Activated naive CD4-positive, alpha-beta T cell treated with anti-CD3 and anti-CD28 coated beads, Interleukin-2, amount 50 U/mL, for 24 hours (primary cell): Measurements from ENCODE around the gene CTAGE1.

Source experiments
- H3K27ac Mint-ChIP-seq: one replicate; pipeline ENCODE4 v1.8.0; 2021; ENCODE audit warnings: mild to moderate bottlenecking, mixed read lengths
- H3K27me3 Mint-ChIP-seq: one replicate; pipeline ENCODE4 v1.8.0; 2021; ENCODE audit warnings: mixed read lengths
- H3K36me3 Mint-ChIP-seq: one replicate; pipeline ENCODE4 v1.8.0; 2021; ENCODE audit warnings: mixed read lengths
- H3K4me1 Mint-ChIP-seq: one replicate; pipeline ENCODE4 v1.8.0; 2021; ENCODE audit warnings: mixed read lengths
- H3K4me3 Mint-ChIP-seq: one replicate; pipeline ENCODE4 v1.8.0; 2021; ENCODE audit warnings: mild to moderate bottlenecking, mixed read lengths
- H3K9me3 Mint-ChIP-seq: one replicate; pipeline ENCODE4 v1.8.0; 2021; ENCODE audit warnings: mixed read lengths

The CTAGE1 gene

DNA sequence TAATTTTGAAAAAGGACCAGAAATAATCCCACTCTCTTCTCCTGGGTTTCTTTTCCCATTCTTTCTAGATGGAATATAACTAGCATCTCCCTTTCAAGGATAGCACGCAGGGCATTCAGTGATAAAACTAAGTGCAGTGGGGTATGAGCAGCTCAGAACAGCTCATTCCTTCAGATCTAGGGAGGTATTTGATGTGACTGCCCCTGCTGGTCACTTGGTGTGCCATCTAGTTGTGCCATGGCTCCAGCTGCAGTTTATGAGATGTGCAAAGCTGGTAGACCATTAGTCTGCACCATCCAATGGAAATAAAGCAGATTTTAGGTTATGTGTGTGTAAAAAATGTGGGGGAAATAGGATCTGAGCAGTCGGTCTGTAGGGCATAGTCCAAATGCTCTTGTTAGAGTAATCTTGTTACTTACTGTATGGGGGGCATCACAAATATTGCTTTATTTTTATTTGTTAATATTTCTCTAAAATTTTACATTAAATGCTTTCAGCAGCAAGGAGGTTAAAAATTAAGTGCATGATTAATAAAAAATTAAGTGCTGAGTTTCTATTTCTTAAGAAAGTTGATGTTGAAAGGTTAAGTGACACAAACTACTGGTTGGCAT is 38.9 kb downstream of the CTAGE1 start:
- Mint-ChIP-seq H3K4me1 (no peaks in the 10 kb centered on the region), H3K27ac (no peak overlapping the region), H3K9me3 (peaks cover 13% of the 10 kb centered on the region), H3K27me3 (no peaks in the 10 kb centered on the region), H3K4me3 (no peak overlapping the region), H3K36me3 (peaks cover 1% of the 10 kb centered on the region)

GRCh38 chr18:22377769-22378168 is 39.9 kb downstream of the CTAGE1 start:
- no peak overlapping the region for H3K27ac Mint-ChIP-seq
- H3K4me1 Mint-ChIP-seq, result no peaks in the 10 kb centered on the region
- H3K9me3 Mint-ChIP-seq, result peaks cover 13% of the 10 kb centered on the region
- H3K36me3 Mint-ChIP-seq, result peaks cover 1% of the 10 kb centered on the region
- H3K27me3 Mint-ChIP-seq, result no peaks in the 10 kb centered on the region
- H3K4me3 Mint-ChIP-seq, result no peak overlapping the region

DNA sequence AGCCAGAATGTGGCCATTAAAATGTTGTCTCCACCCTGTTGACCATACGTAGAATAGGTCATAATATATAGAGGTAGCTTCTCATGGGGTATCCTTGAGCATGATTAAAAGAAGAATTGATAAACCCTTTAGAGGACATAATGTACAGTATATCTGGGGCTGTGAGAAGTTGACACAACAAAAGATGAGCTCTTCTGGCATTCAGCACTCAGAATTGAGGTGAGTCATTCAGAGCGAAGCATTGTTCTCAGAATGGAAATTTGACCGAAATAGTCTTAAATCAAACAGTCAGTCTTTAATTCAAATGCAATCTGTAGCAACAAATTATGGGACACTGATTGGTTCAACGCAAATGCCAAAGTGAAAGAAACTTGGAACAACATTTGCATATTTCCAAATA is 47.3 kb downstream of the CTAGE1 start:
- H3K4me1 Mint-ChIP-seq, result no peaks in the 10 kb centered on the region
- H3K27ac Mint-ChIP-seq, result no peak overlapping the region
- no peak overlapping the region for H3K4me3 Mint-ChIP-seq
- no peaks in the 10 kb centered on the region for H3K9me3 Mint-ChIP-seq
- no peaks in the 10 kb centered on the region for H3K36me3 Mint-ChIP-seq
- H3K27me3 Mint-ChIP-seq, result peaks cover 3% of the 10 kb centered on the region

GRCh38 chr18:22368021-22368420 is 49.7 kb downstream of the CTAGE1 start:
- Mint-ChIP-seq H3K27ac (no peak overlapping the region), H3K4me3 (no peak overlapping the region), H3K4me1 (no peaks in the 10 kb centered on the region), H3K9me3 (no peaks in the 10 kb centered on the region), H3K36me3 (no peaks in the 10 kb centered on the region), H3K27me3 (peaks cover 3% of the 10 kb centered on the region)

DNA sequence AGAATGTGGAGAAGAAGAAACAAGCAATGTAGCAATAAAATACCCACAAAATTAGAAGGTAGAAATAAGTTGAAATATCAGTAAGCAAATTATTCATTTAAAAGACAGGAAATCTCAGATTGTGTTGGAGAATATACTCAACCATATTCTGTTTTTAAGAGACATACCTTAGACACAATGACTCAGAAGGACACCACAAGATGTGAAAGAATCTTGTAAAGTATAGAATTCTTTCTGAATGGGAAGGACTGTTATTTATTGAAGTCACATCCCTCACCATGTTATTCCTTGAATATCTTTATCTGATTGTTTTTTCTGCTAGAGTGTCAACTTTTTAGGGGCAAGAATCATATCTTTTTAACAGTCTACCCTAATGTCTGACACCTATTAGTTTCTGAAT is 50.4 kb downstream of the CTAGE1 start:
- Mint-ChIP-seq H3K4me1 (no peaks in the 10 kb centered on the region), H3K9me3 (no peaks in the 10 kb centered on the region), H3K27me3 (peaks cover 3% of the 10 kb centered on the region), H3K36me3 (no peaks in the 10 kb centered on the region), H3K27ac (no peak overlapping the region), H3K4me3 (no peak overlapping the region)

- Mint-ChIP-seq H3K27ac (no peak overlapping the region), H3K9me3 (no peaks in the 10 kb centered on the region), H3K4me3 (no peak overlapping the region), H3K27me3 (peaks cover 2% of the 10 kb centered on the region), H3K4me1 (no peaks in the 10 kb centered on the region), H3K36me3 (no peaks in the 10 kb centered on the region)
These were observed 53.8 kb downstream of the CTAGE1 start for GRCh38 chr18:22363867-22364463.
